ENCODE data around the gene IQGAP3.

The IQGAP3 gene

GRCh38 chr1:156527584-156527983 lies 44.8 kb downstream of the IQGAP3 start:
- no peak overlapping the region for H3K4me3 Mint-ChIP-seq
- H3K36me3 Mint-ChIP-seq (ENCODE audit: low read depth), result no peaks in the 10 kb centered on the region
- H3K9me3 Mint-ChIP-seq, result no peaks in the 10 kb centered on the region
- no peaks in the 10 kb centered on the region for H3K27me3 Mint-ChIP-seq
- DNase-seq, result no peak
- H3K27ac Mint-ChIP-seq, result no peak overlapping the region
- peaks cover 35% of the 10 kb centered on the region for H3K4me1 Mint-ChIP-seq (ENCODE audit: low read depth)

GRCh38 chr1:156525856-156526489 lies 46.4 kb downstream of the IQGAP3 start:
- H3K4me3 Mint-ChIP-seq, result no peak overlapping the region
- peaks cover 35% of the 10 kb centered on the region for H3K4me1 Mint-ChIP-seq (ENCODE audit: low read depth)
- no peaks in the 10 kb centered on the region for H3K27me3 Mint-ChIP-seq
- no peaks in the 10 kb centered on the region for H3K36me3 Mint-ChIP-seq (ENCODE audit: low read depth)
- no peak for DNase-seq
- no peak overlapping the region for H3K27ac Mint-ChIP-seq
- H3K9me3 Mint-ChIP-seq, result no peaks in the 10 kb centered on the region

GRCh38 chr1:156525071-156525501 lies 47.3 kb downstream of the IQGAP3 start:
- Mint-ChIP-seq H3K27ac (peak overlapping the region; percentile 22), H3K36me3 (ENCODE audit: low read depth) (no peaks in the 10 kb centered on the region), H3K4me3 (no peak overlapping the region), H3K27me3 (no peaks in the 10 kb centered on the region), H3K9me3 (no peaks in the 10 kb centered on the region), H3K4me1 (ENCODE audit: low read depth) (peaks cover 35% of the 10 kb centered on the region)
- no peak for DNase-seq

GRCh38 chr1:156524481-156524869 lies 47.9 kb downstream of the IQGAP3 start:
- H3K36me3 Mint-ChIP-seq (ENCODE audit: low read depth), result no peaks in the 10 kb centered on the region
- peaks cover 35% of the 10 kb centered on the region for H3K4me1 Mint-ChIP-seq (ENCODE audit: low read depth)
- peak overlapping the region; percentile 21 for H3K4me3 Mint-ChIP-seq
- no peaks in the 10 kb centered on the region for H3K9me3 Mint-ChIP-seq
- H3K27ac Mint-ChIP-seq, result peak overlapping the region; percentile 37
- H3K27me3 Mint-ChIP-seq, result no peaks in the 10 kb centered on the region
- no peak for DNase-seq

- no peak for DNase-seq
- peak overlapping the region; percentile 9 for H3K27ac Mint-ChIP-seq
- H3K9me3 Mint-ChIP-seq, result no peaks in the 10 kb centered on the region
- no peak overlapping the region for H3K4me3 Mint-ChIP-seq
- peaks cover 35% of the 10 kb centered on the region for H3K4me1 Mint-ChIP-seq (ENCODE audit: low read depth)
- no peaks in the 10 kb centered on the region for H3K27me3 Mint-ChIP-seq
- H3K36me3 Mint-ChIP-seq (ENCODE audit: low read depth), result no peaks in the 10 kb centered on the region
These were observed 48.4 kb downstream of the IQGAP3 start for GRCh38 chr1:156523801-156524480.

- Mint-ChIP-seq H3K4me3 (no peak overlapping the region), H3K27ac (no peak overlapping the region), H3K36me3 (ENCODE audit: low read depth) (no peaks in the 10 kb centered on the region), H3K27me3 (no peaks in the 10 kb centered on the region), H3K4me1 (ENCODE audit: low read depth) (peaks cover 26% of the 10 kb centered on the region), H3K9me3 (no peaks in the 10 kb centered on the region)
- DNase-seq, result no peak
These were observed 49.9 kb downstream of the IQGAP3 start for GRCh38 chr1:156522443-156522970.

- H3K36me3 Mint-ChIP-seq (ENCODE audit: low read depth), result no peaks in the 10 kb centered on the region
- no peaks in the 10 kb centered on the region for H3K27me3 Mint-ChIP-seq
- H3K9me3 Mint-ChIP-seq, result no peaks in the 10 kb centered on the region
- no peak overlapping the region for H3K27ac Mint-ChIP-seq
- H3K4me1 Mint-ChIP-seq (ENCODE audit: low read depth), result no peaks in the 10 kb centered on the region
- H3K4me3 Mint-ChIP-seq, result no peak overlapping the region
- no peak for DNase-seq
These were observed 54.6 kb downstream of the IQGAP3 start for GRCh38 chr1:156517748-156518147.

- H3K9me3 Mint-ChIP-seq, result no peaks in the 10 kb centered on the region
- no peaks in the 10 kb centered on the region for H3K27me3 Mint-ChIP-seq
- no peak overlapping the region for H3K4me3 Mint-ChIP-seq
- peaks cover 8% of the 10 kb centered on the region for H3K4me1 Mint-ChIP-seq (ENCODE audit: low read depth)
- no peak for DNase-seq
- no peak overlapping the region for H3K27ac Mint-ChIP-seq
- H3K36me3 Mint-ChIP-seq (ENCODE audit: low read depth), result no peaks in the 10 kb centered on the region
These were observed 55.5 kb downstream of the IQGAP3 start for GRCh38 chr1:156516821-156517220.

- Mint-ChIP-seq H3K4me1 (ENCODE audit: low read depth) (peaks cover 14% of the 10 kb centered on the region), H3K27ac (no peak overlapping the region), H3K36me3 (ENCODE audit: low read depth) (no peaks in the 10 kb centered on the region), H3K27me3 (no peaks in the 10 kb centered on the region), H3K4me3 (no peak overlapping the region), H3K9me3 (no peaks in the 10 kb centered on the region)
- no peak for DNase-seq
These were observed 56.4 kb downstream of the IQGAP3 start for GRCh38 chr1:156515956-156516355.

- Mint-ChIP-seq H3K27ac (no peak overlapping the region), H3K36me3 (ENCODE audit: low read depth) (no peaks in the 10 kb centered on the region), H3K27me3 (no peaks in the 10 kb centered on the region), H3K4me3 (no peak overlapping the region), H3K4me1 (ENCODE audit: low read depth) (peaks cover 29% of the 10 kb centered on the region), H3K9me3 (no peaks in the 10 kb centered on the region)
- no peak for DNase-seq
These were observed 59.2 kb downstream of the IQGAP3 start for GRCh38 chr1:156513185-156513584.

- no peaks in the 10 kb centered on the region for H3K36me3 Mint-ChIP-seq (ENCODE audit: low read depth)
- H3K4me1 Mint-ChIP-seq (ENCODE audit: low read depth), result peaks cover 38% of the 10 kb centered on the region
- no peaks in the 10 kb centered on the region for H3K27me3 Mint-ChIP-seq
- H3K4me3 Mint-ChIP-seq, result peak overlapping the region; percentile 25
- H3K27ac Mint-ChIP-seq, result peak overlapping the region; percentile 84
- H3K9me3 Mint-ChIP-seq, result no peaks in the 10 kb centered on the region
- no peak for DNase-seq
These were observed 60.7 kb downstream of the IQGAP3 start for GRCh38 chr1:156511644-156512043.

- Mint-ChIP-seq H3K9me3 (no peaks in the 10 kb centered on the region), H3K27ac (no peak overlapping the region), H3K4me3 (no peak overlapping the region), H3K27me3 (no peaks in the 10 kb centered on the region), H3K4me1 (ENCODE audit: low read depth) (peaks cover 47% of the 10 kb centered on the region), H3K36me3 (ENCODE audit: low read depth) (no peaks in the 10 kb centered on the region)
- no peak for DNase-seq
These were observed 61.7 kb downstream of the IQGAP3 start for GRCh38 chr1:156510709-156511108.

GRCh38 chr1:156509424-156510034 lies 62.8 kb downstream of the IQGAP3 start:
- Mint-ChIP-seq H3K27me3 (no peaks in the 10 kb centered on the region), H3K4me3 (no peak overlapping the region), H3K4me1 (ENCODE audit: low read depth) (peaks cover 58% of the 10 kb centered on the region), H3K27ac (no peak overlapping the region), H3K9me3 (peaks cover 2% of the 10 kb centered on the region), H3K36me3 (ENCODE audit: low read depth) (no peaks in the 10 kb centered on the region)
- no peak for DNase-seq

- Mint-ChIP-seq H3K27ac (no peak overlapping the region), H3K27me3 (no peaks in the 10 kb centered on the region)
These were observed 63.5 kb downstream of the IQGAP3 start for GRCh38 chr1:156508955-156509234.

More at GRCh38 chr1:156508955-156509234, 63.5 kb downstream of the IQGAP3 start:
- H3K36me3 Mint-ChIP-seq (ENCODE audit: low read depth), result no peaks in the 10 kb centered on the region
- peaks cover 64% of the 10 kb centered on the region for H3K4me1 Mint-ChIP-seq (ENCODE audit: low read depth)
- H3K4me3 Mint-ChIP-seq, result no peak overlapping the region
- peaks cover 2% of the 10 kb centered on the region for H3K9me3 Mint-ChIP-seq
- no peak for DNase-seq
